Testis (tissue), 3 donors: ENCODE data around the gene CCL4. TPM values are rescaled to one million over a fixed set of nuclear protein-coding genes. Genes with fewer than 3 reads are reported as not detected.

Source experiments
- DNase-seq: peaks from one replicate; pipeline ENCODE4 v3.0.0-alpha.2; 2019
- H3K27ac ChIP-seq, 2 donors: fragments of 200-600 bp; sonication (generic); one replicate each; pipeline ENCODE4 v1.5.1; 2019
- H3K27me3 ChIP-seq: fragments of 200-600 bp; sonication (generic); one replicate; pipeline ENCODE4 v1.5.1; 2019
- H3K36me3 ChIP-seq: fragments of 200-600 bp; sonication (generic); one replicate; pipeline ENCODE4 v1.5.1; 2017; ENCODE audit warnings: low read depth; ENCODE audit errors: missing control alignments
- H3K4me1 ChIP-seq: fragments of 200-600 bp; sonication (generic); one replicate; pipeline ENCODE4 v1.5.1; 2019
- H3K4me3 ChIP-seq, 2 donors: fragments of 200-600 bp; sonication (generic); one replicate each; pipeline ENCODE4 v1.5.1; 2017 to 2019
- H3K9me3 ChIP-seq: fragments of 200-600 bp; sonication (generic); one replicate; pipeline ENCODE4 v1.5.1; 2017
- CTCF ChIP-seq, 3 experiments: fragments of 450-650 bp in 2 of 3; fragments of 200-600 bp in 1 of 3; sonication (generic) in 1 of 3; IDR thresholded peaks; one replicate each; pipeline ENCODE4 v1.5.1; 2016 to 2019; ENCODE audit warnings: antibody characterized with exemption in 3 of 3, mild to moderate bottlenecking in 2 of 3, moderate library complexity in 1 of 3
- POLR2A ChIP-seq: fragments of 450-650 bp; IDR thresholded peaks from one replicate; pipeline ENCODE4 v1.6.1; 2017; ENCODE audit warnings: antibody characterized with exemption, mild to moderate bottlenecking, moderate library complexity
- WGBS, 2 donors: methylation state at CpG; one replicate each; pipeline ENCODE4 v1.1.5; 2018; 5-methylcytosine and 5-hydroxymethylcytosine counted together
- intact Hi-C: fragments of 100-400 bp; cut with DNase I; formaldehyde crosslinking; loops from one replicate; pipeline ENCODE4 v1.15.1; 2023; ENCODE audit warnings: low total_unique reads
- polyA plus RNA-seq: library from polyadenylated mRNA; stranded (reverse); fragments of 350-450 nt; fragmentation: Illumina TruSeq; extraction: RNeasy Lipid Tissue Mini Kit (QIAGEN cat#74804); gene quantifications from one replicate; pipeline ENCODE4 v1.2.3, GENCODE V29; 2014; ENCODE audit warnings: low read depth, low replicate concordance; ENCODE audit not compliant: insufficient read depth
- total RNA-seq, 2 donors: library from RNA; depleted of rRNA; stranded (reverse); fragments of >200 nt; gene quantifications; one replicate each; pipeline ENCODE4 v1.2.3, GENCODE V29; 2016

The CCL4 gene
- total and polyA plus RNA-seq, 3 donors from 2014 or later = 0.39 to 9.9 (median 1.7) TPM

DNA sequence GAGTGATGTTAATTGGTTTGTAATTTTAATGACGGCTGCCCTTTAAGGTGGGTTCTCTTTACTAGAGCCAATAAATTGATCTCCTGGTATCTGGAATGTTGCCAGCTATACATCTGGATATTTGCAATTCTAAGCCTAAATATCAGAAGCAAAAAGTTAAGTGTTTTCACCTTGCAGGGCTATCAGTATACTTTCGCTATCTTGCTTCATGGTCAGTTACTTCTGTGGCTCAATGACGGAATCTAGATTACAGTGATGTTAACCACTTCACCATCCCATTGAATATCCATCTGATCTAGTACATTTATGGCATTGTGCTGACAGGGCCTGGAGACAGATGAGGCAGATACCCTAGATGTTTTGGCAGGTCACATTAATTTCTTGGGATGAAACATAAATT is 28.3 kb downstream of the CCL4 start:
- no peak overlapping the region for H3K4me3 ChIP-seq
- peaks cover 11% of the 10 kb centered on the region for H3K4me1 ChIP-seq
- H3K27me3 ChIP-seq = no peaks in the 10 kb centered on the region
- TF ChIP-seq POLR2A (no peak), CTCF (IDR thresholded peaks at IDR 0.05) (no peak)
- intact Hi-C loops = no loop called here
- DNase-seq = no peak
- H3K27ac ChIP-seq = no peak overlapping the region
- no peaks in the 10 kb centered on the region for H3K36me3 ChIP-seq
- H3K9me3 ChIP-seq = no peaks in the 10 kb centered on the region
- 86 to 92% methylated on average over 3 of the region's 3 CpGs for WGBS, 2 donors

DNA sequence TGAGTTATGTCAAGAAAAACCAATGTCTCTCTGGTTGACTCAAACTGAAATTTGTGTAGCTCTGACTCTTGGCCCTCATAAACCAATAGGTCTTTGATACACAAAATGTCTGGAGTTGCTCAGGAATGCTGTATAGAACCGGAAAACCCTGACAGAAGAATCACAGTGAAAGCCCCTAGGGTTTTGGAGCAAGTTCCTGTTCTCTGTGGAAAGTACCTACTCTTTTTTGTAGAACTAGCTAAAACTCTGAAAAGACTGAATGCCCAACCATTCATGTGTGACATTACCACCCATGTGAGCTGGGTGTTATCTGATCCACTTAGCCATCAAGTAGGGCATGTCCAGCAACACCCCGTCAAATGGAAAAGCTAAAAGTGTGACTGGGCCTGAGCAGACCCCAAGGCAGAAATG is 28.8 kb downstream of the CCL4 start:
- H3K27me3 ChIP-seq = no peaks in the 10 kb centered on the region
- no peak for TF ChIP-seq CTCF (IDR thresholded peaks at IDR 0.05)
- TF ChIP-seq POLR2A = no peak
- no peaks in the 10 kb centered on the region for H3K9me3 ChIP-seq
- no peak overlapping the region for H3K27ac ChIP-seq
- intact Hi-C loops = no loop called here
- H3K4me3 ChIP-seq = no peak overlapping the region
- peaks cover 11% of the 10 kb centered on the region for H3K4me1 ChIP-seq
- 73 to 79% methylated on average over 2 of the region's 2 CpGs for WGBS, 2 donors
- DNase-seq = no peak
- no peaks in the 10 kb centered on the region for H3K36me3 ChIP-seq

- Histone ChIP-seq H3K27ac (no peak overlapping the region), H3K4me1 (peaks cover 11% of the 10 kb centered on the region), H3K36me3 (no peaks in the 10 kb centered on the region), H3K4me3 (no peak overlapping the region), H3K27me3 (no peaks in the 10 kb centered on the region), H3K9me3 (no peaks in the 10 kb centered on the region)
- WGBS, 2 donors = 72 to 73% methylated on average over 4 of the region's 4 CpGs
- DNase-seq = no peak
- intact Hi-C loops = no loop called here
- TF ChIP-seq CTCF (IDR thresholded peaks at IDR 0.05) (no peak), POLR2A (no peak)
These were observed 30.1 kb downstream of the CCL4 start for GRCh38 chr17:36133602-36134236.

GRCh38 chr17:36135465-36135864 is 31.8 kb downstream of the CCL4 start:
- 84 to 87% methylated on average over 4 of the region's 4 CpGs for WGBS, 2 donors
- intact Hi-C loops = no loop called here
- no peaks in the 10 kb centered on the region for H3K9me3 ChIP-seq
- DNase-seq = no peak
- H3K4me3 ChIP-seq = no peak overlapping the region
- peaks cover 5% of the 10 kb centered on the region for H3K4me1 ChIP-seq
- H3K36me3 ChIP-seq = no peaks in the 10 kb centered on the region
- H3K27me3 ChIP-seq = no peaks in the 10 kb centered on the region
- no peak for TF ChIP-seq POLR2A
- TF ChIP-seq CTCF (IDR thresholded peaks at IDR 0.05) = no peak
- H3K27ac ChIP-seq = no peak overlapping the region

GRCh38 chr17:36136036-36136435 is 32.4 kb downstream of the CCL4 start:
- 93 to 100% methylated on average over 1 of the region's 1 CpG for WGBS, 2 donors
- no peak for DNase-seq

More at GRCh38 chr17:36136036-36136435, 32.4 kb downstream of the CCL4 start:
- intact Hi-C loops = no loop called here
- Histone ChIP-seq H3K4me3 (no peak overlapping the region), H3K9me3 (no peaks in the 10 kb centered on the region), H3K27ac (no peak overlapping the region), H3K4me1 (no peaks in the 10 kb centered on the region), H3K36me3 (no peaks in the 10 kb centered on the region), H3K27me3 (no peaks in the 10 kb centered on the region)
- TF ChIP-seq POLR2A (no peak), CTCF (IDR thresholded peaks at IDR 0.05) (no peak)
